Measurements from ENCODE around the gene ALPL.

GRCh38 chr1:21617126-21617738 is 108.0 kb downstream of the ALPL start:
- no peak for TF ChIP-seq CTCF (optimal IDR thresholded peaks at IDR 0.05 in 1 of 3, IDR thresholded peaks at IDR 0.05 in 1 of 3, conservative IDR thresholded peaks at IDR 0.05 in 1 of 3; ENCODE audit: extremely low read depth in 1 of 3, insufficient read depth in 2 of 3, low read length in 3 of 3)
- TF ChIP-seq EZH2 (IDR thresholded peaks at IDR 0.05; ENCODE audit: low read length) = no peak
